Loucy (cell line): ENCODE data around the gene FHOD1.

Experiments used
- H2AFZ ChIP-seq: fragments of 200-600 bp; sonication (generic); 2 replicates; pipeline ENCODE4 v1.6.0; 2016; ENCODE audit warnings: antibody characterized with exemption, mild to moderate bottlenecking, low read length, moderate library complexity
- H3F3A ChIP-seq: fragments of 200-600 bp; 2 replicates; pipeline ENCODE4 v1.6.0; 2016; ENCODE audit warnings: antibody characterized with exemption, low read depth, mild to moderate bottlenecking
- H3K27me3 ChIP-seq: fragments of 200-600 bp; sonication (generic); 2 replicates; pipeline ENCODE4 v1.6.1; 2014; ENCODE audit warnings: low read length, mild to moderate bottlenecking; ENCODE audit not compliant: insufficient read depth, poor library complexity, severe bottlenecking
- H3K36me3 ChIP-seq: fragments of 200-600 bp; sonication (generic); 2 replicates; pipeline ENCODE4 v1.6.1; 2016; ENCODE audit warnings: low read length; ENCODE audit not compliant: insufficient read depth
- H3K4me1 ChIP-seq: fragments of 200-600 bp; sonication (generic); 2 replicates; pipeline ENCODE4 v1.5.1; 2014; ENCODE audit warnings: low read length, mild to moderate bottlenecking; ENCODE audit not compliant: insufficient read depth, poor library complexity, severe bottlenecking
- H3K4me2 ChIP-seq: fragments of 200-600 bp; sonication (generic); 2 replicates; pipeline ENCODE4 v1.6.0; 2014; ENCODE audit warnings: antibody characterized with exemption, low read length, low read depth, mild to moderate bottlenecking; ENCODE audit not compliant: poor library complexity, severe bottlenecking
- H3K4me3 ChIP-seq: fragments of 200-600 bp; sonication (generic); 2 replicates; pipeline ENCODE4 v1.5.1; 2014; ENCODE audit warnings: low read length, mild to moderate bottlenecking, mixed read lengths; ENCODE audit not compliant: poor library complexity, severe bottlenecking
- H3K79me2 ChIP-seq: fragments of 200-600 bp; sonication (generic); 2 replicates; pipeline ENCODE4 v1.6.1; 2014; ENCODE audit warnings: low read length; ENCODE audit not compliant: insufficient read depth
- H3K9ac ChIP-seq: fragments of 200-600 bp; sonication (generic); 2 replicates; pipeline ENCODE4 v1.6.0; 2014; ENCODE audit warnings: mild to moderate bottlenecking, low read depth, low read length, moderate library complexity; ENCODE audit not compliant: poor library complexity, severe bottlenecking
- H3K9me2 ChIP-seq: fragments of 200-600 bp; sonication (generic); replicated peaks from 2 replicates; pipeline ENCODE4 v1.6.1; 2016; ENCODE audit warnings: low read depth, low read length, mixed read lengths
- H3K9me3 ChIP-seq: fragments of 200-600 bp; sonication (generic); 2 replicates; pipeline ENCODE4 v1.6.1; 2014; ENCODE audit warnings: mild to moderate bottlenecking, antibody characterized with exemption, low read length, low read depth; ENCODE audit not compliant: insufficient read depth
- H4K20me1 ChIP-seq: fragments of 200-600 bp; sonication (generic); 2 replicates; pipeline ENCODE4 v1.6.0; 2014; ENCODE audit warnings: antibody characterized with exemption, low read length, mild to moderate bottlenecking; ENCODE audit not compliant: insufficient read depth, poor library complexity, severe bottlenecking
- EZH2phosphoT487 ChIP-seq: fragments of 200-600 bp; IDR thresholded peaks from 2 replicates; pipeline ENCODE4 v1.6.1; 2018; ENCODE audit warnings: antibody characterized with exemption, mild to moderate bottlenecking, moderate library complexity, borderline replicate concordance
- TF ChIP-seq, protein P1 (sequence below): fragments of 200-600 bp; sonication (generic); conservative IDR thresholded peaks from 2 replicates; pipeline ENCODE4 v1.5.1; 2014; ENCODE audit warnings: mild to moderate bottlenecking, antibody characterized with exemption, low read length

FHOD1 gene

DNA sequence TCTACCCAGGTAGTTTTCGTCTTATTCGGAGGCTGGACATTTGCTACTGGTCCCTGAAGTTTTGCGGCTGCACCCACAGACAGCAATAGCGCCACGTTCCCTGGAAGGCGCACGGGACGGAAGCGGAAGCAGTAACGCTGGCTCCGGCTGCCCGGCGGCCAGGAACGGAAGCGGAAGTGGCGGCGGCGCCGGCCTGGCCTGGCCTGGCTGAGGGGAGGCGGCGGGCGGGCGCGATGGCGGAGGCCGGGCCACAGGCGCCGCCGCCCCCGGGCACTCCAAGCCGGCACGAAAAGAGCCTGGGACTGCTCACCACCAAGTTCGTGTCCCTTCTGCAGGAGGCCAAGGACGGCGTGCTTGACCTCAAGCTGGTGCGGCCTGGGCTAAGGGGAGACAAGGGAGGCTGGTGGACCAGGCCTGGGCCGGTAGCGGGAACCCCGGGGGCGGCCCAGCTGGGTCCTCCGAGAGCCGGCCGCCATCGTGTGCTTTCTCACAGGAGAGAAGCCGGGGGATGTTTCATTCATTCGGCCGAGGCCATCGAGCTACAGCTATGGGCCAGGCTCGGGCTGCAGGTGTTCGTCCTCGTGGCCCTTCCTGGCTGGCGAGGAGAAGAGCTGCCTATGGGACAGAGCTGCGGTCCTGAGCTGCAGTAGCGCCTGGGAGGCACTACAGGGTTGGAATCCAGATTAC is 55.1 kb downstream of the FHOD1 start, which contains the start of gene E2F4:
TSS of gene E2F4 (plus strand) at position 161 of the 687 bp plus-strand sequence. CDS start at position 234, 73 bp downstream.
- H3K4me1 ChIP-seq, result peaks cover 21% of the 10 kb centered on the region
- H3K27me3 ChIP-seq, result no peaks in the 10 kb centered on the region
- peak within 1 kb of the TSS; percentile 97 for H3K4me2 ChIP-seq
- H3K9ac ChIP-seq, result peak within 1 kb of the TSS; percentile 94
- peak within 1 kb of the TSS; percentile 98 for H3K4me3 ChIP-seq
- H3K9me3 ChIP-seq, result no peaks in the 10 kb centered on the region
- H4K20me1 ChIP-seq, result peaks cover 32% of the 10 kb centered on the region
- H2AFZ ChIP-seq, result peak within 1 kb of the TSS; percentile 71
- no peaks in the 10 kb centered on the region for H3K9me2 ChIP-seq
- peaks cover 50% of the 10 kb centered on the region for H3K79me2 ChIP-seq
- H3F3A ChIP-seq, result no peaks in the 10 kb centered on the region
- peaks cover 28% of the 10 kb centered on the region; the same call in 1 of the 2 replicates for H3K36me3 ChIP-seq
- TF ChIP-seq EZH2phosphoT487, result no peak
- TF ChIP-seq, protein P1, sequence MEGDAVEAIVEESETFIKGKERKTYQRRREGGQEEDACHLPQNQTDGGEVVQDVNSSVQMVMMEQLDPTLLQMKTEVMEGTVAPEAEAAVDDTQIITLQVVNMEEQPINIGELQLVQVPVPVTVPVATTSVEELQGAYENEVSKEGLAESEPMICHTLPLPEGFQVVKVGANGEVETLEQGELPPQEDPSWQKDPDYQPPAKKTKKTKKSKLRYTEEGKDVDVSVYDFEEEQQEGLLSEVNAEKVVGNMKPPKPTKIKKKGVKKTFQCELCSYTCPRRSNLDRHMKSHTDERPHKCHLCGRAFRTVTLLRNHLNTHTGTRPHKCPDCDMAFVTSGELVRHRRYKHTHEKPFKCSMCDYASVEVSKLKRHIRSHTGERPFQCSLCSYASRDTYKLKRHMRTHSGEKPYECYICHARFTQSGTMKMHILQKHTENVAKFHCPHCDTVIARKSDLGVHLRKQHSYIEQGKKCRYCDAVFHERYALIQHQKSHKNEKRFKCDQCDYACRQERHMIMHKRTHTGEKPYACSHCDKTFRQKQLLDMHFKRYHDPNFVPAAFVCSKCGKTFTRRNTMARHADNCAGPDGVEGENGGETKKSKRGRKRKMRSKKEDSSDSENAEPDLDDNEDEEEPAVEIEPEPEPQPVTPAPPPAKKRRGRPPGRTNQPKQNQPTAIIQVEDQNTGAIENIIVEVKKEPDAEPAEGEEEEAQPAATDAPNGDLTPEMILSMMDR, result no peak

DNA sequence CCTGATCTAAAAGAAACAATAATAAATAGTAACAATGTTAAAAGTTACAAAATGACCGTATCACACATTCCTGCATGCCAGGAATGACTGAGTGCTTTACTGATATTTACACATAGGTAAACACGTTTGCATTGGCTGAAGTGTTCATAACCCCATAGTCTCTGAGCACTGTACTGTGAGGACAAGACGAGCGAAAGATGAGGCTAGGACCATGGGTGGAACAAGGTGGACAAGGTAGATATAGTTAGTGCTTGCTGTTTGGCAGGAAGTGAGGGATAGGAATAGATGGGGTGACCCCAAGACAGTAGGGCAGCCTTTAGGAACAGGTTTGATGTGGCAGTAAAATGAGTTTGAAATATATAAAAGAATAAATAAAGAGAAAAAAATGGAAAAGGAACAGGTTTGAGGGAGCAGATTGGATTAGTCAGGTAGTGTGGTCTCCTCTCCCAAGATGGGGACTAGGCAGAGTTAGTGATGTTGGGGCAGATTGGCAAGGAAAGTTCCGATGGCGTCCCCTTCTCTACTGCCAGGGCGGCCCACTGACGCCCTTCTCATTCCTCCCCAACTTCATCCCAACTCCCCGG is 55.8 kb downstream of the FHOD1 start:
- peak overlapping the region; percentile 98 for H3K4me3 ChIP-seq
- peaks cover 45% of the 10 kb centered on the region for H3K79me2 ChIP-seq
- H3K9ac ChIP-seq, result peak overlapping the region; percentile 94
- H3K27me3 ChIP-seq, result no peaks in the 10 kb centered on the region
- H3K4me2 ChIP-seq, result peak overlapping the region; percentile 53
- no peaks in the 10 kb centered on the region for H3K9me3 ChIP-seq
- peaks cover 29% of the 10 kb centered on the region for H4K20me1 ChIP-seq
- H3K4me1 ChIP-seq, result peaks cover 16% of the 10 kb centered on the region
- H3K36me3 ChIP-seq, result peaks cover 21% of the 10 kb centered on the region; the same call in 1 of the 2 replicates
- no peaks in the 10 kb centered on the region for H3F3A ChIP-seq
- no peak for TF ChIP-seq EZH2phosphoT487
- TF ChIP-seq, protein P1, result no peak
- H3K9me2 ChIP-seq, result no peaks in the 10 kb centered on the region
- H2AFZ ChIP-seq, result peak overlapping the region; percentile 71; the same call in 1 of the 2 replicates

DNA sequence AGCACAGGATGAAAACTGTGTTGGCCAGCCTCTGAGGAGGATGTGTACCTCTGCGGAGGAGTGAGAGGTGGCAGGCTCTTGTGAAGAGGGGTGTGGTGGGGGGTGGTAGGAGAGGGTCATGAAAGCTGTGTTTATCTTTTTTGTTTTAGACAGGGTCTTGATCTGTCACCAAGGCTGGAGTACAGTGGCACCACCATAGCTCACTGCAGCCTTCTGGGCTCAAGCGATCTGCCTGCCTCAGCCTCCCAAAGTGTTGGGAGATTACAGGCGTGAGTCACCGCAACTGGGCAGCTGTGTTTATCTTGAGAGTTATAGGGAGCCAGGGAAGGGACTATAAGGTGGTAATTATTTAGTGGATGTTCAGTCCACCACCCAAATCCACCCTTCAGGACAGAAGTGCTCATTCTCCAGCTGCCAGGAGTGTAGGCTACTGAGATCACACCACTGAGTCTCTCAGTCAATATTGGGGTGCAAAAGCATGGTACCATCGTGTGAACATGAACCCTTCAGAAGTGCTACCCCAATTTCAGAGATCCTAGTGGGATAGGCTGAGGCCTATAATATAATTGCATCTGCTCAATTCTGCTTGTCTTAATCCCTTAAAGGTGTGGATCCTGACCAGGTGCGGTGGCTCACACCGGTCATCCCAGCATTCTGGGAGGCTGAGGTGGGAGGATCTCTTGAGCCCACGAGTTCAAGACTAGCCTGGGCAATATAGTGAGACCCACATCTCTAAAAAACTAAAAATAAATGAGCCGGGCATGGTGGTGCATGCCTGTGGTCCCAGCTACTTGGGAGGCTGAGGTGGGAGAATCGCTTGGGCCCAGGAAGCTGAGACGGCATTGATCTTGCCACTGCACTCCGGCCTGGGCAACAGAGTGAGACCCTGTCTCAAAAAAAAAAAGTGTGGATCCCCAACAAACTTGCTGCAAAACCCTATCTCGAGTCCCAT is 56.6 kb downstream of the FHOD1 start:
- Histone ChIP-seq H3K4me2 (peak overlapping the region; percentile 53), H3K9me3 (no peaks in the 10 kb centered on the region), H3K27me3 (no peaks in the 10 kb centered on the region), H3K4me3 (no peak overlapping the region), H3K9me2 (no peaks in the 10 kb centered on the region), H3K36me3 (peaks cover 14% of the 10 kb centered on the region; the same call in 1 of the 2 replicates), H4K20me1 (peaks cover 26% of the 10 kb centered on the region), H3F3A (no peaks in the 10 kb centered on the region), H2AFZ (no peak overlapping the region), H3K4me1 (peaks cover 16% of the 10 kb centered on the region), H3K79me2 (peaks cover 37% of the 10 kb centered on the region), H3K9ac (no peak overlapping the region)
- TF ChIP-seq, protein P1, result no peak
- TF ChIP-seq EZH2phosphoT487, result no peak
